Inflammatory macrophage treated with lipopolysaccharide for 1 hour (primary cell): Measurements from ENCODE around the gene DAG1.
"Not testable (repeated sequence)": the region's sequence is repeated elsewhere in the genome, so short reads cannot be mapped to it uniquely, and the experiment has no call there.

ENCODE experiments used
- DNase-seq, 2 donors: peaks; one replicate each; pipeline ENCODE4 v3.0.0-alpha.2; 2020 to 2022

DAG1 gene

GRCh38 chr3:49470714-49471420, 800 bp downstream of the DAG1 start:
- DNase-seq: peak; percentile 38 to 51

- no peak for DNase-seq
Measured at GRCh38 chr3:49471856-49472495, 1.9 kb downstream of the DAG1 start.

GRCh38 chr3:49476563-49476962, 6.5 kb downstream of the DAG1 start:
- DNase-seq: peak; percentile 84 to 87

- DNase-seq: no peak
Measured at GRCh38 chr3:49482766-49483165, 12.7 kb downstream of the DAG1 start.

- DNase-seq: no peak
Measured at GRCh38 chr3:49484471-49484870, 14.4 kb downstream of the DAG1 start.

GRCh38 chr3:49489247-49489646, 19.2 kb downstream of the DAG1 start:
- DNase-seq: no peak

- DNase-seq: no peak
Measured at GRCh38 chr3:49492969-49493368, 22.9 kb downstream of the DAG1 start.

- DNase-seq: no peak
Measured at GRCh38 chr3:49493901-49494300, 23.8 kb downstream of the DAG1 start.

GRCh38 chr3:49495023-49495422, 25.0 kb downstream of the DAG1 start:
- peak; percentile 48 to 59 for DNase-seq

- DNase-seq: not testable (repeated sequence)
Measured at GRCh38 chr3:49496845-49497244, 26.8 kb downstream of the DAG1 start.

- no peak for DNase-seq
Measured at GRCh38 chr3:49497606-49498005, 27.5 kb downstream of the DAG1 start.

GRCh38 chr3:49498239-49498638, 28.2 kb downstream of the DAG1 start:
- DNase-seq: no peak

- DNase-seq: no peak
Measured at GRCh38 chr3:49498648-49499047, 28.6 kb downstream of the DAG1 start.

- DNase-seq: peak in 1 of 2 donors; percentile 20
Measured at GRCh38 chr3:49500205-49500731, 30.2 kb downstream of the DAG1 start.

- DNase-seq: peak; percentile 82 to 83
Measured at GRCh38 chr3:49500732-49501609, 30.9 kb downstream of the DAG1 start.

GRCh38 chr3:49501842-49502241, 31.8 kb downstream of the DAG1 start:
- no peak for DNase-seq

GRCh38 chr3:49506906-49507305, 36.8 kb downstream of the DAG1 start:
- DNase-seq: no peak

GRCh38 chr3:49509028-49509561, 39.0 kb downstream of the DAG1 start:
- DNase-seq: no peak

GRCh38 chr3:49511639-49512038, 41.6 kb downstream of the DAG1 start:
- no peak for DNase-seq

- no peak for DNase-seq
Measured at GRCh38 chr3:49512781-49513355, 42.8 kb downstream of the DAG1 start.

GRCh38 chr3:49513494-49514124, 43.5 kb downstream of the DAG1 start:
- DNase-seq: no peak

- DNase-seq: no peak
Measured at GRCh38 chr3:49518016-49518415, 47.9 kb downstream of the DAG1 start.
